Choroid plexus epithelial cell (primary cell): ENCODE measurements around the gene PGK1.

Experiments
- DNase-seq: peaks from one replicate; pipeline ENCODE4 v3.0.0-alpha.2; 2010; ENCODE audit warnings: low read depth
- H3K4me3 ChIP-seq: 2 replicates; pipeline ENCODE4 v1.5.1; 2011; ENCODE audit warnings: low read depth, mild to moderate bottlenecking, control low read depth, low read length, moderate library complexity
- TF ChIP-seq, protein P1 (sequence below): conservative IDR thresholded peaks from 2 replicates; pipeline ENCODE4 v1.5.1; 2011; ENCODE audit warnings: low read depth, mild to moderate bottlenecking, control low read depth, inconsistent platforms, low read length, moderate library complexity

The PGK1 gene

DNA sequence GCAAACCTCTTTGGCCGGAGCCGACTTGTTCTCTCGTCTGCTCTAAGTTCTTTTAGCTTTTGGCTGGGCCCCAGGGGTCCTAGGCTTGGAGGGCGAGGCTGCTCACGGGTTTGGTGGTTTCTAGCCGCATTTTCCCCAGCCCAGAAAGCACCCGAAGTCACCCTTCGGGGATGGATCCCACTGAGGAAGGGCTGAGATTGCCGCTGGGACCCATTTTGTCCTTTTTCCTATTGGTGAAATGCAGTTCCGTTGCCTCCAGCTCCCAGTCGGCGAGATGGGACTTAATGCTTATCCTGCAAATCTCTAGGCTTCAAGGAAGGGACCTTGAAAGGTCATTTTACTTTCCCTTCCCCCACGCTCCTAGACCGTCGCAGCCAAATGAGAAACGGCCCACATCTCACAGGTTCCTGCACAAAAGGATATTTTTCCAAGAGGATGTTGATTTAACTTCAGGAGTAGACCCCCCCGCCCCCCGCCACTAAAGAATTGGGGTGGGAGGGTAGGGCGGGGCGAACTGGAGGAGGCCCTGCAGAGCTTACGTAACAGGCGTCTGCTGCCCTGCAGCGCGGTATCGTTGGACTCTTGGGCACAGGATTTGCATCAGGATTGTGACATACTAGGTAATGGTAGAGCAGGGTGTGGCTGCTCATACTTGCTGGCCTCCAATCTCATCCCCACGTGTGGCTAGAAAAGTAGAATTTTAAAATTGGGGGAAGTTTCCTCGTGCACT, 564 bp downstream of the PGK1 start:
- H3K4me3 ChIP-seq = peak overlapping the region; percentile 82
- TF ChIP-seq, protein P1, sequence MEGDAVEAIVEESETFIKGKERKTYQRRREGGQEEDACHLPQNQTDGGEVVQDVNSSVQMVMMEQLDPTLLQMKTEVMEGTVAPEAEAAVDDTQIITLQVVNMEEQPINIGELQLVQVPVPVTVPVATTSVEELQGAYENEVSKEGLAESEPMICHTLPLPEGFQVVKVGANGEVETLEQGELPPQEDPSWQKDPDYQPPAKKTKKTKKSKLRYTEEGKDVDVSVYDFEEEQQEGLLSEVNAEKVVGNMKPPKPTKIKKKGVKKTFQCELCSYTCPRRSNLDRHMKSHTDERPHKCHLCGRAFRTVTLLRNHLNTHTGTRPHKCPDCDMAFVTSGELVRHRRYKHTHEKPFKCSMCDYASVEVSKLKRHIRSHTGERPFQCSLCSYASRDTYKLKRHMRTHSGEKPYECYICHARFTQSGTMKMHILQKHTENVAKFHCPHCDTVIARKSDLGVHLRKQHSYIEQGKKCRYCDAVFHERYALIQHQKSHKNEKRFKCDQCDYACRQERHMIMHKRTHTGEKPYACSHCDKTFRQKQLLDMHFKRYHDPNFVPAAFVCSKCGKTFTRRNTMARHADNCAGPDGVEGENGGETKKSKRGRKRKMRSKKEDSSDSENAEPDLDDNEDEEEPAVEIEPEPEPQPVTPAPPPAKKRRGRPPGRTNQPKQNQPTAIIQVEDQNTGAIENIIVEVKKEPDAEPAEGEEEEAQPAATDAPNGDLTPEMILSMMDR = no peak
- DNase-seq = peak; percentile 59

- TF ChIP-seq, protein P1 = no peak
- no peak for DNase-seq
- H3K4me3 ChIP-seq = peak overlapping the region; percentile 82
Measured at GRCh38 chrX:78105944-78106650, 2.0 kb downstream of the PGK1 start.

DNA sequence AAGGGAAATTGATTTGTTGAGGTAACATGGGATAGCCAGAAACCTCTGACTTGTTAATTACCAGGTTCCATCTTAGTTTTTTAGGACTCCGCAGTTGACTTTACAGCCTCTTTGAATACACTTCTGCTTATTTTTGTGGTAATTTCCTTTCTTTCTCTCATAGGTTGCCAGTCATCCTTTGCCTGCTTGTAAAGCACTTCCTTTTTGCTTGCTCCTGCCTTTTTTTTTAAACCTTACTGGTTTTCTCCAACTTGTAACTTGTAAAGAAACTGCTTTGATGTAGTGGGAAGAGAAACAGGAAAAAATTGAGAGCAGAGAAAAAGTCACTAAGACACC, 2.6 kb downstream of the PGK1 start:
- no peak for DNase-seq
- TF ChIP-seq, protein P1 = no peak
- no peak overlapping the region for H3K4me3 ChIP-seq

- H3K4me3 ChIP-seq = no peak overlapping the region
- no peak for DNase-seq
- TF ChIP-seq, protein P1 = no peak
Measured at GRCh38 chrX:78109458-78109857, 5.4 kb downstream of the PGK1 start.

GRCh38 chrX:78111140-78111931, 7.3 kb downstream of the PGK1 start:
- TF ChIP-seq, protein P1 = no peak
- no peak overlapping the region for H3K4me3 ChIP-seq
- no peak for DNase-seq

DNA sequence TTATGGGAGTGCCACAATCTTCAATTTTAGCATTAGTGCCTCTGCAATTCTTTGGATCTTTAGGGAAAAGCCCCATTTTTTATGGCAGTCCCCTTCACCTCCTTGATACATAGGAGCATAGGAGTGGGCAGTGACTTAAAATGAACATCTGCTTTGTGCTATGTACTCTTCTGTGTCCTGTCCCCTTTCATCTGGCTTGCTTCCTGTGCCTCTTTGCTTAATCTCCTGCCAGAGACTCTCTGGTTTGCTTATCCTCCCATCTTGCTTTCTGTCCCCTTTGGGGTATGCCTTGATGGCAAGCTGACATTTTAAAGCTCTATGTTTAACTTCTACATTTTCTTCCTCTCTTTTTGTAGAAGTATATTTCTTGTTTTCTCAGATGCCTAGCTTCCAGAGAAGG, 12.3 kb downstream of the PGK1 start:
- TF ChIP-seq, protein P1 = no peak
- no peak for DNase-seq
- H3K4me3 ChIP-seq = no peak overlapping the region
